GM12864 (cell line): ENCODE data around the gene FFAR2.

Experiments used
- DNase-seq: peaks from one replicate; pipeline ENCODE4 v3.0.0-alpha.2; 2011; ENCODE audit warnings: low read depth
- H3K4me3 ChIP-seq: 2 replicates; pipeline ENCODE4 v1.5.1; 2011; ENCODE audit warnings: mild to moderate bottlenecking, low read depth, low read length, control low read depth
- TF ChIP-seq, protein P1 (sequence below): IDR thresholded peaks from 2 replicates; pipeline ENCODE4 v1.5.1; 2011; ENCODE audit warnings: low read depth, mild to moderate bottlenecking, moderate library complexity, low read length, control low read depth, inconsistent platforms; ENCODE audit errors: missing control alignments

Gene FFAR2

DNA sequence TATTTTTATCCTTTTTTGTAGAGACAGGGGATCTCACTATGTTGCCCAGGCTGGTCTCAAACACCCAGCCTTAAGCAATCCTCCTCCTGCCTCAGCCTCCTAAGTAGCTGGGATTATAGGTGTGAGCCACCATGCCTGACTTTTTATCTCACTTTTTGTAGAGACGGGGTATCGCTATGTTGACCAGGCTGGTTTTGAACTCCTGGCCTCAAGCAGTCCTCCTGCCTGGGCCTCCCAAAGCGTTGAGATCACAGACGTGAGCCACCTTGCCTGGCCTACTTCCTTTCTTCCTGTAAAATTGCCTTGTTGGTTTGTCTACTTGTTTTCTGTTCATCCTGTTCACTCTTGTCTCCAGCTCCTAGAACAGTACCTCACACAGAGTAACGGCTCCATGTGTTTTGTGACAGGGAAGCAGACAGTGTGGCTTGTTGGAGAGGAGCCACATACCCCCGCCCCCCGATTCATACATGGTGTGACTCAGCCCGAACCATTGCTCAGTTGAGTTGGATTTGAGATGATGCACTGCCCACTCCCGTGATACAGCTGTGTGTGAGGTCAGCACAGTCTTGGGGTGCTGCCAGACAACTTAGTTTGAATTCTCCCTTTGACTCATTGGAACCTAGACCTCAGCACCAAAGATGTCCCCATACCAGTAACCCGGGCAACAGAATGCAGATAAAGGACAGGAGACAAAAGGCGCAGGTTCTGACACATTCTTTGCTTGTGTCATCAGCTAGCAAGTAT, 43.0 kb upstream of the FFAR2 start:
- TF ChIP-seq, protein P1, sequence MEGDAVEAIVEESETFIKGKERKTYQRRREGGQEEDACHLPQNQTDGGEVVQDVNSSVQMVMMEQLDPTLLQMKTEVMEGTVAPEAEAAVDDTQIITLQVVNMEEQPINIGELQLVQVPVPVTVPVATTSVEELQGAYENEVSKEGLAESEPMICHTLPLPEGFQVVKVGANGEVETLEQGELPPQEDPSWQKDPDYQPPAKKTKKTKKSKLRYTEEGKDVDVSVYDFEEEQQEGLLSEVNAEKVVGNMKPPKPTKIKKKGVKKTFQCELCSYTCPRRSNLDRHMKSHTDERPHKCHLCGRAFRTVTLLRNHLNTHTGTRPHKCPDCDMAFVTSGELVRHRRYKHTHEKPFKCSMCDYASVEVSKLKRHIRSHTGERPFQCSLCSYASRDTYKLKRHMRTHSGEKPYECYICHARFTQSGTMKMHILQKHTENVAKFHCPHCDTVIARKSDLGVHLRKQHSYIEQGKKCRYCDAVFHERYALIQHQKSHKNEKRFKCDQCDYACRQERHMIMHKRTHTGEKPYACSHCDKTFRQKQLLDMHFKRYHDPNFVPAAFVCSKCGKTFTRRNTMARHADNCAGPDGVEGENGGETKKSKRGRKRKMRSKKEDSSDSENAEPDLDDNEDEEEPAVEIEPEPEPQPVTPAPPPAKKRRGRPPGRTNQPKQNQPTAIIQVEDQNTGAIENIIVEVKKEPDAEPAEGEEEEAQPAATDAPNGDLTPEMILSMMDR: no peak
- no peak overlapping the region for H3K4me3 ChIP-seq
- peak; percentile 79 for DNase-seq

DNA sequence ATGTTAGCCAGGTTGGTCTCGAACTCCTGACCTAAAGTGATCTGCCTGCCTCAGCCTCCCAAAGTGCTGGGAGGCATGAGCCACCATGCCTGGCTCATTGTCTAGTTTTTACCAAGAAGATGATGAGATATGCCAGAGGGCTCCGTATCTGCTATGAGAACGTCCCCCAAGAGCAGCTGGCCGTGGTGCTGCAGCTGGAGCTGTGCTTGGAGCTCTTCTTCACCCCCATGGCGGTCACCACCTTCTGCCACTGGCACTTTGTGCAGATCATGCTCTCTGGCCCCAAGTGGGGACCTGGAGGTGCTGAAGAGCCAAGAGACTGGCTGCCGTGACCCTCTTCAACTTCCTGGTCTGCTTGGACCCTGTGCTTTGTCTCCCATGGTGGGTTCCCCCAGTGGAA, 40.4 kb upstream of the FFAR2 start:
- TF ChIP-seq, protein P1: no peak
- no peak for DNase-seq
- no peak overlapping the region for H3K4me3 ChIP-seq

- peak; percentile 76 for DNase-seq
- TF ChIP-seq, protein P1: no peak
- H3K4me3 ChIP-seq: peak overlapping the region; percentile 4; the same call in 1 of the 2 replicates
Measured at GRCh38 chr19:35408284-35409171, 39.5 kb upstream of the FFAR2 start.

DNA sequence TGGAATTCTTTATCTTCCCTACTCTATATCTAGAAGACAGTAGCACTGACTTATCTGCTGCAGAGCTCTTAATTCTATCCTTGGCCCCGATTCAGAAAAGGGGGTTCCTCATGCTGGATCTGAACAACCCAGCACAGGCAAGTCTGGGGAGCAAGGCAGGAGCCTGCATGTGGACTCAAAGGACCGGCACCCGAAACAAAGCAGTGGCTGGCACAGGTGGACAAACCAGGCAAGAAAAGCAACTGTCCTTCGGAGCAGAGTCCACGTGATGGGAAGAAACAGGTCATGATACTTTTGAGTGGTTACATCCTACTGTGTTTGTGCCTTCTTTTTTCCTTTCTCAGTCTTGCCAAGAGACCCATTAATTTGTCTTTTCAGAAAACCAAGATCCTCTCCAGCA, 38.9 kb upstream of the FFAR2 start:
- TF ChIP-seq, protein P1: no peak
- H3K4me3 ChIP-seq: peak overlapping the region; percentile 4; the same call in 1 of the 2 replicates
- no peak for DNase-seq

- TF ChIP-seq, protein P1: no peak
- DNase-seq: no peak
- H3K4me3 ChIP-seq: no peak overlapping the region
Measured at GRCh38 chr19:35410487-35410886, 37.6 kb upstream of the FFAR2 start.

GRCh38 chr19:35414442-35414841, 33.6 kb upstream of the FFAR2 start:
- no peak for DNase-seq
- no peak overlapping the region for H3K4me3 ChIP-seq
- TF ChIP-seq, protein P1: no peak
